ENCODE measurements around the gene NOSIP. TPM values are rescaled to one million over a fixed set of nuclear protein-coding genes. Genes with fewer than 3 reads are reported as not detected.

Gene NOSIP
- total RNA-seq, 1 experiment from 2014 or later: 140 TPM

DNA sequence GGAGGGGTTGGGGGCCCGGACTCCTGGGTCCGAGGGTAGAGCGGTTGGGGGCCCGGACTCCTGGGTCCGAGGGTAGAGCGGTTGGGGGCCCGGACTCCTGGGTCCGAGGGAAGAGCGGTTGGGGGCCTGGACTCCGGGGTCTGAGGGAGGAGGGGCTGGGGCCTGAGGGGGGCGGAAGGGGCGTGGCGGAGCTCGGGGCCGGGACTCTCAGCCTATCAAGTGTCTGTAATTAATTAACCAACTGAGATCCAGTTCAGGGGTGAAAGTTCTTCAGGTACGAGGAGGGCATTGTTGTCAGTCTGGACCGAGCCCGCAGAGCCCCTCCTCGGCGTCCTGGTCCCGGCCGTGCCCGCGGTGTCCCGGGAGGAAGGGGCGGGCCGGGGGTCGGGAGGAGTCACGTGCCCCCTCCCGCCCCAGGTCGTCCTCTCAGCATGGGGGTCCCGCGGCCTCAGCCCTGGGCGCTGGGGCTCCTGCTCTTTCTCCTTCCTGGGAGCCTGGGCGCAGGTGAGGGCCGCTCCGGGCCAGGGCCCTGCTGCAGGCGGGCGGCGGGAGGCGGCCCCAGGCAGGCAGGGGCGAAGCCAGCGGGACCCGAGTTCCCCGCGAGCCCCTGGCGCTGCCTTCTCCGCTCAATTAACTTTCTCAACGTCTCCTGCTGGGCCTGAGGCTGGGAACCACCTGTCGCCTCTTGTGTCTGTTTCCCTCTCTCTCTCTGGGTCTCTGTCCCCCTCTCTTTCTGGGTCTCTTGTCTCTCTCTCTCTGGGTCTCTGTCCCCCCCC is 67.2 kb downstream of the NOSIP start:
- DNase-seq (ENCODE audit: low read depth): no peak

- no peak for DNase-seq (ENCODE audit: low read depth)
These were observed 72.4 kb downstream of the NOSIP start for GRCh38 chr19:49507803-49508494.

- DNase-seq (ENCODE audit: low read depth): peak; percentile 55
These were observed 73.7 kb downstream of the NOSIP start for GRCh38 chr19:49506575-49507105.

Small RNA genes lying within 50 kb of the gene (small RNA-seq; reads per million reads assigned to genes)
- not detected for gene RF00019

Other genes with a start within 250 kb of the NOSIP start
- not detected in 2 replicates for gene CD37, start 245.2 kb downstream of the NOSIP start, total RNA-seq (2014; rRNA removed; shearing (Covaris generic))
- 6.5 and 7.6 TPM in 2 replicates for gene TEAD2, start 218.1 kb downstream of the NOSIP start, total RNA-seq (2014; rRNA removed; shearing (Covaris generic))
- gene DKKL1, start 216.7 kb downstream of the NOSIP start, total RNA-seq (2014; rRNA removed; shearing (Covaris generic)): not detected in 2 replicates
- gene KASH5, start 192.3 kb downstream of the NOSIP start, total RNA-seq (2014; rRNA removed; shearing (Covaris generic)): not detected in 2 replicates
- gene PTH2, start 157.1 kb downstream of the NOSIP start, total RNA-seq (2014; rRNA removed; shearing (Covaris generic)): not detected in 2 replicates
- gene GFY, start 155.2 kb downstream of the NOSIP start, total RNA-seq (2014; rRNA removed; shearing (Covaris generic)): not detected in 2 replicates
- gene SLC17A7, start 139.0 kb downstream of the NOSIP start, total RNA-seq (2014; rRNA removed; shearing (Covaris generic)): 0.07 and 1.7 TPM in 2 replicates
- 203 and 223 TPM in 2 replicates for gene PIH1D1, start 128.7 kb downstream of the NOSIP start, total RNA-seq (2014; rRNA removed; shearing (Covaris generic))
- gene ALDH16A1, start 127.3 kb downstream of the NOSIP start, total RNA-seq (2014; rRNA removed; shearing (Covaris generic)): 55.1 and 75.5 TPM in 2 replicates
- 6.8 and 7.3 TPM in 2 replicates for gene FLT3LG, start 106.3 kb downstream of the NOSIP start, total RNA-seq (2014; rRNA removed; shearing (Covaris generic))
- gene RPL13A, start 92.9 kb downstream of the NOSIP start, total RNA-seq (2014; rRNA removed; shearing (Covaris generic)): 5,406 and 6,095 TPM in 2 replicates
- gene RPS11, start 84.1 kb downstream of the NOSIP start, total RNA-seq (2014; rRNA removed; shearing (Covaris generic)): 2,830 and 3,374 TPM in 2 replicates
- 3.9 and 8.7 TPM in 2 replicates for gene FCGRT, start 67.9 kb downstream of the NOSIP start, total RNA-seq (2014; rRNA removed; shearing (Covaris generic))
- gene RCN3, start 52.6 kb downstream of the NOSIP start, total RNA-seq (2014; rRNA removed; shearing (Covaris generic)): 11.7 and 13.7 TPM in 2 replicates
- gene PRRG2, start 760 bp upstream of the NOSIP start, total RNA-seq (2014; rRNA removed; shearing (Covaris generic)): 0.70 and 1.1 TPM in 2 replicates
- gene PRR12, start 10.6 kb upstream of the NOSIP start, total RNA-seq (2014; rRNA removed; shearing (Covaris generic)): 3.4 and 6.5 TPM in 2 replicates
- gene RRAS, start 59.6 kb upstream of the NOSIP start, total RNA-seq (2014; rRNA removed; shearing (Covaris generic)): 23.5 and 26.7 TPM in 2 replicates
- 21.2 and 31.7 TPM in 2 replicates for gene SCAF1, start 61.7 kb upstream of the NOSIP start, total RNA-seq (2014; rRNA removed; shearing (Covaris generic))
- 55.9 and 62.7 TPM in 2 replicates for gene IRF3, start 85.3 kb upstream of the NOSIP start, total RNA-seq (2014; rRNA removed; shearing (Covaris generic))
- 21.2 and 26.0 TPM in 2 replicates for gene BCL2L12, start 85.4 kb upstream of the NOSIP start, total RNA-seq (2014; rRNA removed; shearing (Covaris generic))
- 540 and 551 TPM in 2 replicates for gene PRMT1, start 96.7 kb upstream of the NOSIP start, total RNA-seq (2014; rRNA removed; shearing (Covaris generic))
- gene ADM5, start 109.0 kb upstream of the NOSIP start, total RNA-seq (2014; rRNA removed; shearing (Covaris generic)): 9.6 and 11.1 TPM in 2 replicates
- 0.84 TPM in 1 of 2 replicates, not detected in the other for gene CPT1C, start 110.6 kb upstream of the NOSIP start, total RNA-seq (2014; rRNA removed; shearing (Covaris generic))
- gene TSKS, start 182.8 kb upstream of the NOSIP start, total RNA-seq (2014; rRNA removed; shearing (Covaris generic)): not detected in 2 replicates
- gene AP2A1, start 186.4 kb upstream of the NOSIP start, total RNA-seq (2014; rRNA removed; shearing (Covaris generic)): 63.5 and 75.0 TPM in 2 replicates
- 69.5 and 72.2 TPM in 2 replicates for gene FUZ, start 232.7 kb upstream of the NOSIP start, total RNA-seq (2014; rRNA removed; shearing (Covaris generic))
- 15.3 and 18.7 TPM in 2 replicates for gene MED25, start 237.7 kb upstream of the NOSIP start, total RNA-seq (2014; rRNA removed; shearing (Covaris generic))